Measurements from ENCODE around the gene PCDHGB5. TPM values are rescaled to one million over a fixed set of nuclear protein-coding genes. Genes with fewer than 3 reads are reported as not detected.
"Not testable (repeated sequence)": the region's sequence is repeated elsewhere in the genome, so short reads cannot be mapped to it uniquely, and the experiment has no call there.

PCDHGB5 gene
- total and polyA plus RNA-seq, 2 donors from 2014 or later: 0.82 to 12.3 TPM

- FAIRE-seq; H3K9ac ChIP-seq (ENCODE audit: low read length in 3 of 3); H3K36me3 ChIP-seq (ENCODE audit: control insufficient read depth in 2 of 3, insufficient read depth in 3 of 3, low read length in 3 of 3); H3K4me1 ChIP-seq (ENCODE audit: control insufficient read depth in 2 of 3, insufficient read depth in 2 of 3, low read depth in 1 of 3, low read length in 3 of 3); H3K27me3 ChIP-seq (ENCODE audit: control insufficient read depth, insufficient read depth, low read length); H3K27ac ChIP-seq (ENCODE audit: low read depth in 2 of 2, low read length in 2 of 2); intact Hi-C loops (cut with DNase I): not testable (repeated sequence)
- Histone ChIP-seq H3K4me3 (ENCODE audit: low read length in 3 of 3) (peak within 1 kb of the TSS in 2 of 3 donors; percentile 23 to 25), H3K9me3 (ENCODE audit: control insufficient read depth in 2 of 3, insufficient read depth in 1 of 3, low read length in 3 of 3) (peaks cover 4 to 85% (median 19%) of the 10 kb centered on the region in 3 donors)
- peak in 3 of 5 donors; percentile 29 to 48 (median 33) for DNase-seq
- TF ChIP-seq CTCF (IDR thresholded peaks at IDR 0.05; ENCODE audit: borderline replicate concordance, extremely low read depth, insufficient read depth): peak; percentile 28
Measured at GRCh38 chr5:141387557-141388311, 10.0 kb upstream of the PCDHGB5 start, which contains the start of gene PCDHGB4. TSS of gene PCDHGB4 (plus strand) at chr5:141387698. CDS start at chr5:141387885, 187 bp downstream.

GRCh38 chr5:141388661-141389060, 9.1 kb upstream of the PCDHGB5 start:
- Histone ChIP-seq H3K27me3 (ENCODE audit: control insufficient read depth, insufficient read depth, low read length) (no peaks in the 10 kb centered on the region), H3K4me3 (ENCODE audit: low read length in 3 of 3) (peak overlapping the region in 2 of 3 donors; percentile 23 to 25), H3K27ac (ENCODE audit: low read depth in 2 of 2, low read length in 2 of 2) (no peak overlapping the region), H3K9me3 (ENCODE audit: control insufficient read depth in 2 of 3, insufficient read depth in 1 of 3, low read length in 3 of 3) (peaks cover 4 to 84% (median 19%) of the 10 kb centered on the region in 3 donors), H3K9ac (ENCODE audit: low read length in 3 of 3) (no peak overlapping the region), H3K36me3 (ENCODE audit: control insufficient read depth in 2 of 3, insufficient read depth in 3 of 3, low read length in 3 of 3) (no peaks in the 10 kb centered on the region), H3K4me1 (ENCODE audit: control insufficient read depth in 2 of 3, insufficient read depth in 2 of 3, low read depth in 1 of 3, low read length in 3 of 3) (no peaks in the 10 kb centered on the region)
- no peak for FAIRE-seq
- no peak for TF ChIP-seq CTCF (IDR thresholded peaks at IDR 0.05; ENCODE audit: borderline replicate concordance, extremely low read depth, insufficient read depth)
- intact Hi-C loops (cut with DNase I): no loop called here
- DNase-seq: no peak

GRCh38 chr5:141389153-141390042, 8.3 kb upstream of the PCDHGB5 start:
- Histone ChIP-seq H3K9ac (ENCODE audit: low read length in 3 of 3) (no peak overlapping the region), H3K9me3 (ENCODE audit: control insufficient read depth in 2 of 3, insufficient read depth in 1 of 3, low read length in 3 of 3) (peaks cover 6 to 86% (median 19%) of the 10 kb centered on the region in 3 donors), H3K27ac (ENCODE audit: low read depth in 2 of 2, low read length in 2 of 2) (no peak overlapping the region), H3K4me3 (ENCODE audit: low read length in 3 of 3) (no peak overlapping the region), H3K36me3 (ENCODE audit: control insufficient read depth in 2 of 3, insufficient read depth in 3 of 3, low read length in 3 of 3) (no peaks in the 10 kb centered on the region), H3K27me3 (ENCODE audit: control insufficient read depth, insufficient read depth, low read length) (no peaks in the 10 kb centered on the region), H3K4me1 (ENCODE audit: control insufficient read depth in 2 of 3, insufficient read depth in 2 of 3, low read depth in 1 of 3, low read length in 3 of 3) (no peaks in the 10 kb centered on the region)
- no peak for TF ChIP-seq CTCF (IDR thresholded peaks at IDR 0.05; ENCODE audit: borderline replicate concordance, extremely low read depth, insufficient read depth)
- FAIRE-seq (no peak), DNase-seq (no peak)
- intact Hi-C loops (cut with DNase I): no loop called here

All from kidney (tissue), 14 donors.